Large intestine (tissue), 12 donors: ENCODE measurements around the gene CTRB2. TPM values are rescaled to one million over a fixed set of nuclear protein-coding genes. Genes with fewer than 3 reads are reported as not detected.

Source experiments
- DNase-seq, 2 donors: peaks; one replicate each; pipeline versions ENCODE4 v3.0.0 to v3.0.0-alpha.2; 2013
- H3K27ac ChIP-seq: one replicate; pipeline ENCODE4 v1.5.1; 2013; ENCODE audit warnings: low read length
- H3K27me3 ChIP-seq: 2 replicates; pipeline ENCODE4 v1.6.1; 2013; ENCODE audit warnings: low read length; ENCODE audit not compliant: control insufficient read depth, insufficient read depth
- H3K36me3 ChIP-seq: 2 replicates; pipeline ENCODE4 v1.6.1; 2013; ENCODE audit warnings: low read length; ENCODE audit not compliant: control insufficient read depth, insufficient read depth
- H3K4me1 ChIP-seq: one replicate; pipeline ENCODE4 v1.6.1; 2013; ENCODE audit warnings: low read length; ENCODE audit not compliant: control insufficient read depth, insufficient read depth
- H3K4me3 ChIP-seq: one replicate; pipeline ENCODE4 v1.5.1; 2013; ENCODE audit warnings: low read length
- H3K9me3 ChIP-seq: one replicate; pipeline ENCODE4 v1.6.1; 2013; ENCODE audit warnings: mild to moderate bottlenecking, low read depth, low read length, moderate library complexity; ENCODE audit not compliant: control insufficient read depth
- WGBS: methylation state at CpG from one replicate; pipeline ENCODE4 v1.1.5; 2013; ENCODE audit warnings: low lambda C conversion rate; ENCODE audit not compliant: insufficient coverage; 5-methylcytosine and 5-hydroxymethylcytosine counted together
- long read RNA-seq, 11 donors: transcript quantifications; one replicate each; lab custom pipeline, GENCODE V29; 2026
- polyA plus RNA-seq: library from polyadenylated mRNA; unstranded; fragments of 120-200 nt; gene quantifications from one replicate; pipeline ENCODE4 v1.2.1, GENCODE V29; 2013

The CTRB2 gene
- polyA plus RNA-seq, result not detected
- long read RNA-seq, donor 1, result 0 reads
- long read RNA-seq, donor 2, result 0 reads
- long read RNA-seq, donor 3, result 0 reads
- long read RNA-seq, donor 4, result 0 reads
- long read RNA-seq, donor 5, result 0 reads
- long read RNA-seq, donor 6, result 0 reads
- long read RNA-seq, donor 7, result 0 reads
- long read RNA-seq, donor 8, result 0 reads
- long read RNA-seq, donor 9, result 0 reads
- long read RNA-seq, donor 10, result 0 reads
- long read RNA-seq, donor 11, result 0 reads

DNA sequence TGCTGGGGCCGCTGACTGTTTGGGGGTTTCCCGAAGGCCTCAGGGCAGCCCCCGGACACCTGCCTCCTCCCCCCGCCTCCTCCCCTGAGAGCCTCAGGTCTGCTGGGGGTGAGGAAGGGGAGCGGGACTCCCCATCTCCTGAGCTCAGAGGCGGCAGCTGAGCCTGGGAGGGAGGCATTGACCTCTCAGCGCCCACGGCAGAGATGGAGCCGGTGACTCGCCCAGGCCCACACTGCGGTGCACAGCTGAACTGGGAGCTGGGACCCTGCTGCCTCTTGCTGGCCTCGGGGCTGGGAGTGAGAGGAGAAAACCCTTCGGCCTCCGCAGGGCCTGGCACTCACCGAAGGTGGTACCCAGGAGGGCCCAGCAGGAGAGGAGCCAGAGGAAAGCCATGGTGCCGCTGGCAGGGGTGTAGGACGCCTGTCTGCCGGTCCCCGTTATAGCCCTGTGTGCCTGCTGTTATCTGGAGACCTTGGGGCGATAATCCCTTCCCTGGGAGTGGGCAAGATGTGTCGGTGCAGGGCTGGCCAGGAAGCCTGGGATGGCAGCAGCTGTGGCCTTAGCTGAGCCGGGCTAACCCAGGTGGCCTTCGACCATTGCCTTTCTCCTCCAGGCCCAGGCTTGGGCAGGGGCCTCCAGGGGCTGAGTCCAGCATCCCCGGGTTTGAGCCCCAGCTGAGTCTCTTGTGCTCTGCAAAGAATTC lies at the start of gene CTRB2:
TSS of gene CTRB2 (minus strand) at position 413 of the 703 bp plus-strand sequence. CDS start at position 393, 20 bp downstream.
- H3K4me3 ChIP-seq, result no peak within 1 kb of the TSS

DNA sequence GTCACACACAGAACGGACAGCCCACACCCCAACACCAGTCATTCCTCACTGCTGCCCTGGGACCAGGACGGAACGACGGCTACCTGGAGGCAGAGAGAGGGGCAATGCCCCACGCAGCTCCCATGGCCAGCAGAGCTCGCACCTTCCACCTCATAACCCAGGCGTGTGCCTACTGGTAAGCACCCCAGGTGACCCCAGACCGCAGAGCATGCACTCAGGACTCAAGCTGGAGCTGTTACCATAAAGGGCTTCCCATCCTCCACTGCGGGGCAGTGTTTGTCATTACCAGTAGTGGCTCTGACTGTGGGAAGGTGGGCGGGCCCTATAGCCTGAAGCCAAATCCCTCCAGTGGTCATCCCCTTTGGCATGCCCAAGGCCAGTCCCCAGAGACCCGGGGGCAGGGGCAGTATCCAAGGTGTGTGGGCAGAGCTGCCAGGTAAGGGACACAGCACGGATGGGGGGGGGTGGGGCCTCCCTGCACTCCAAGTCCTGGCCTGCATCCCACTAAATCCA lies 49.2 kb upstream of the CTRB2 start:
- H3K4me1 ChIP-seq, result peaks cover 61% of the 10 kb centered on the region
- no peaks in the 10 kb centered on the region for H3K27me3 ChIP-seq
- H3K4me3 ChIP-seq, result no peak overlapping the region
- WGBS, result 67% methylated on average over 3 of the region's 12 CpGs
- peaks cover 3% of the 10 kb centered on the region for H3K36me3 ChIP-seq
- peak overlapping the region; percentile 58 for H3K27ac ChIP-seq
- peak in 1 of 2 donors; percentile 45 for DNase-seq
- H3K9me3 ChIP-seq, result no peaks in the 10 kb centered on the region

More for the DNA sequence above, at the start of gene CTRB2:
- no peaks in the 10 kb centered on the region for H3K36me3 ChIP-seq
- no peaks in the 10 kb centered on the region for H3K9me3 ChIP-seq
- DNase-seq, result no peak
- H3K27ac ChIP-seq, result no peak within 1 kb of the TSS
- no peaks in the 10 kb centered on the region for H3K4me1 ChIP-seq
- no peaks in the 10 kb centered on the region for H3K27me3 ChIP-seq
- WGBS, result no CpG with 5 or more reads among the region's 24 CpGs

DNA sequence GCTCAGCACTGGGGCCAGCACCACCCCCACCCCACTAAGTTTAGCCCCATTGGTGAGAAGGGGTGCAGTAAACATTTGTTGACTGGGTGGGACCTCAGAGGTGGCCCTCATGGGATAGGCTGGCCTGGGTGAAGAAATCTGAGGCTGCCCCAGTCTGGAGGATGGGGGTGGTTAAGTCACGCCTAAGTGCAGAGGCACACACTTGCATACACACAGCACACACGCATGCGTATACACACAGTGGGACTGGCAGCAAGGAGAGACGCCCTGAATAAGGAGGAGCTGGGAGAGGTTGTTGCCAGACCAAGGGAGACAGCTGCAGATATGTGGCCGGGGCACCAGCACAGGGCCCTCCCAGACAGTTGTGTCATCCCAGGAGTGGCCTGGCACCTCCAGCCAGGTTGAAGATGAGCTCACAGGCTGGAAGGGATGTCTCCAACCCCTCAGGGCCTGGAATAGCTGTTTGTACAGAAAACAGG lies 47.4 kb upstream of the CTRB2 start:
- Histone ChIP-seq H3K27me3 (no peaks in the 10 kb centered on the region), H3K9me3 (no peaks in the 10 kb centered on the region), H3K36me3 (peaks cover 3% of the 10 kb centered on the region), H3K4me3 (no peak overlapping the region), H3K27ac (peak overlapping the region; percentile 17), H3K4me1 (peaks cover 66% of the 10 kb centered on the region)
- WGBS, result no CpG with 5 or more reads among the region's 5 CpGs
- peak; percentile 50 to 58 for DNase-seq

DNA sequence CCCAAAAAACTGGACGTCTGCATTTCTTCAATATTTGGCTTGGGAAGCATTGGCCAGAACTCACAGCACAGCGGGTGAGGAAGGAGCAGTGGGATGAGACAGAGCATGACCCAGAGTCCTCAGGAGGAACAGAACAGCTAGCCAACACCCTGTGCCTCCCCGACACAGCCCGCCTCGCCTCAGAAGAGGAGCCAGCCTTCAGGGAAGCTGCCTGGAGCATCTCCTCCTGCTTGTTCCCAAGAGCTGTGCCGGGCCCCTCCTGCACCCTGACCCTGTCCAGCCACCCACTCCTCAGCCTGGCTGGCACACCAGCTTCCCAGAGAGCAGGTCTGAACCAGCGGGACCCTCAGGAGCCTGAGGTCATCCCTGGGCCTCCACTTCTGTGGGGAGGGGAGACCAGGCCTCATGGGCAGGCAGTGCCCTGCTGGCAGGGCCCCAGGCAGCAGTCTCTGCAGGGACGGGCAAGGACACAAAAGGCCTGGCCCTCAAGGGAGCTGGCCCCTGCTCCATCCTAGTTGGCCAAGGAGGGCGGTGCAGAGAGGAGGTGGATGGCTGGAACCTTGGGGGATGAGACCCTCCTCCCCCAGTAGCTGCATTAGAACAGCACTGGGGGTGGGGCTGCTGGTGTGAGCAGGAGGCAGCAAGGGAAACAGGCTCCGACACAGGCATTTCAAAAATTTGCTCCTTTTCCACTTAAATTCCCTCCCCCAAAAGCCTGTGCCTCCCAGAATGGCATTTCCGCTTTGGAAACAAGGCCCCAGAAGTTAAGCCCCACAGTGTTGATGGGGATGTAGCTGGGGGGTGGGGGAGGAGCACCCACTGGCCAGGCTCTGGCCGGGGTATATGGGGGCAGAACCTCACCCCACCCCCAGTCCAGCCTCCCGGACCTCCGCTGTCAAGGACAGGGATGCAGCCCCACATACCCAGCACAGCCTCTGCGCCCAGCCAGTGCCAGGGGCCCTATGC lies 46.3 kb upstream of the CTRB2 start:
- Histone ChIP-seq H3K36me3 (peaks cover 8% of the 10 kb centered on the region), H3K27me3 (no peaks in the 10 kb centered on the region), H3K27ac (peak overlapping the region; percentile 48), H3K9me3 (no peaks in the 10 kb centered on the region), H3K4me3 (no peak overlapping the region), H3K4me1 (peaks cover 73% of the 10 kb centered on the region)
- DNase-seq, result no peak
- WGBS, result no CpG with 5 or more reads among the region's 15 CpGs

DNA sequence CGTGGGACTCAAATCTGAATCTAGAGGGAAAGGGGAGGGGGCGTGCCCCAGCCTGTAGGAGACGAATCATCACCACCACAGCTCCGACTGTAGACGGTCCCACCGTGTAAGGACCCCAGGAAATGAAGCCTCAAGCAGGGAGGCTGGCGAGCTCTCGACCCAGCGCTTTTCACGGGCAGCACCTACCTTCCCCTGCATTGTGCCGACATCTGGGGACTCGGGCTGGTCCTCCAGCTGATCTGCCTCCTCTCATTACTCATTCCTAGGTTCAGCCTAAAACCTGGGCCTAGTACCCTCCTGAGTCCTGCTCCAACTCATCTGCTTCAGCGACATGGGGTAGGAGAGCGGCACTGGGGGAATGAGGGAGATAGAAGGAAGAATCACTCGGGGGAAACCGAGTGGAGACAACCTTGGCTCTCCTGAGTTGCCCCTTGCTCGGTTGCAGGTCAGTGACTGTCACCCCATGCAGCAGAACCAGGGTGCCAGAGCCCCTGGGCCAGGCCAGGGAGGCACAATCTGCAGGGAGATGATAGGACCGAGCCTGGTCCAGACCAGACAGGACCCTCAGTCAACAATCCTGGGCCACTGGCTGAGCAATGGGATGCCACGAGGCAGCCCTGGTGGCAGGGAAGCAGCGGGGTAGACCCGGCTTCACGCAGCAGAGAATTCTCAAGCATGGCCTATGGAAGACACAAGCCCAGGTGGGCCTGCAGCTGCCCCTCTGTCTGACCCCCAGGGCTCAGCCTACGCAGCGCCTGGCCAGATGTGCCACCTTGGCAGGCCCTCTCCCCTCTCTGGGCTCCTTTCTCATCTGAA lies 45.3 kb upstream of the CTRB2 start:
- peak overlapping the region; percentile 75 for H3K27ac ChIP-seq
- H3K4me3 ChIP-seq, result peak overlapping the region; percentile 23
- H3K9me3 ChIP-seq, result no peaks in the 10 kb centered on the region
- WGBS, result 79% methylated on average over 4 of the region's 24 CpGs
- peaks cover 8% of the 10 kb centered on the region for H3K36me3 ChIP-seq
- H3K4me1 ChIP-seq, result peaks cover 73% of the 10 kb centered on the region
- H3K27me3 ChIP-seq, result no peaks in the 10 kb centered on the region
- no peak for DNase-seq

DNA sequence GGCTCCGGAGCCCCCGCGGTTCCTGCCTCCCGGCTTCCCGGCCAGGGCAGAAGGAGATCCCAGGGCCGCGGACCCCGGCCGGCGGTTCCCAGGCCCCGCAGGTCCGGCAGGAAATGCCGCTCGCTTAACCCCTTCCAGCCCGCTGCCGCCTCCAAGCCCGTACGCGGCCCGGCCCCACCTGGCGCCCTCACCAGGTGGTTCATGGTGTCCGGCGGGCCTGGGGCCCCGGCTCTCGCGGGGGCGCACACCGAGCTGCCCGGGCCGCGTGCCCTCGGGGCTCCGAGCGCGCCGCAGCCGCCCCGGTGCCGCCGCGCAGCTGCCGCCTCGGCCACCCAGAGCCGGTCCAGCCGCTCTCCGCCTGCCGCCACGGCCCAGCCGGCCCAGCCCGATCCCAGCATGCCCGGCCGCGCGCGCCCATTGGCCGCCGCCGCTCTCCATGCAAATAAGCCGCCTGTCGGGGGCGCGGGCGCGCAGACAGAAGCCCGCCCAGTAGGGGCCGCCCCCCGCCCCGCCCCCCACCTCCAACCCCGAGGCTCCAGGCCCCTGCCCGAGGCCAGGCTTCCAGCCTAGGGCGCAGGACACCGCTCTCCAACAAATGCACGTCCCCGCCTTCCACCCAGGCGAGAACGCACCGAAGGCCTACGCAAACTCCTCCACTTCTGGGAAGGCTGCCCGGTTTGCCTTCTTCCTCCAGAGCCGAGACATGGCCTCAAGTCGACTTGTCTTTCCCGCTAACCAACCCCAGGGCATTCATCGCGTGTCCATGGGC lies 44.5 kb upstream of the CTRB2 start, which contains the start of gene BCAR1:
TSS of gene BCAR1 (minus strand) at position 345 of the 769 bp plus-strand sequence. CDS start at position 203, 142 bp downstream.
- Histone ChIP-seq H3K27ac (peak within 1 kb of the TSS; percentile 75), H3K36me3 (peaks cover 8% of the 10 kb centered on the region), H3K9me3 (no peaks in the 10 kb centered on the region), H3K4me1 (peaks cover 73% of the 10 kb centered on the region), H3K4me3 (peak within 1 kb of the TSS; percentile 70), H3K27me3 (no peaks in the 10 kb centered on the region)
- WGBS, result no CpG with 5 or more reads among the region's 84 CpGs
- DNase-seq, result peak; percentile 82 to 93

DNA sequence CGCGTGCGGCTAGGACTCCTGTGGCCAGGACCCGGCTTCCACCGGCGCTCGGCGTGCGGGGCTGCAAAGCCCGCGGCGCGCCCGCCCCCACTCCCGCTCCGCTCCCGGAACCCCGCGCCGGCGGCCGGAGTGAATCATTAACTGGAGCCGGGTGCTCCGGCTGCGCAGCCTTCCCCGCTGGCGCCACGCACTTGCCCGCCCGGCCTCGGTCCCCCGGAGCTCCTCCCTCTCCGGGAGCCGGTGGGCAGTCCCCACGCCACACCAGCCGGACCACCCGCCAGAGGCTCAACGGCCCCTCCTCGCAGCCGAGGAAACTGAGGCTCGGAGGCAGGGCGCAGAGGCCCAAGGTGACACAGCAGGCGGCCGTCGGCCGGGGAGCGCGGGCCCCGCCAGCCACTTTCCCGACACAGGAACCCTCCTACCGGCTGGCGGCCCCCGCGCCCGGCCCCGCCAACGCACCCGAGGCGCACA lies 43.9 kb upstream of the CTRB2 start:
- H3K9me3 ChIP-seq, result no peaks in the 10 kb centered on the region
- H3K4me1 ChIP-seq, result peaks cover 74% of the 10 kb centered on the region
- H3K36me3 ChIP-seq, result peaks cover 8% of the 10 kb centered on the region
- DNase-seq, result peak; percentile 70 to 88
- H3K27ac ChIP-seq, result peak overlapping the region; percentile 71
- peak overlapping the region; percentile 70 for H3K4me3 ChIP-seq
- no CpG with 5 or more reads among the region's 59 CpGs for WGBS
- no peaks in the 10 kb centered on the region for H3K27me3 ChIP-seq

DNA sequence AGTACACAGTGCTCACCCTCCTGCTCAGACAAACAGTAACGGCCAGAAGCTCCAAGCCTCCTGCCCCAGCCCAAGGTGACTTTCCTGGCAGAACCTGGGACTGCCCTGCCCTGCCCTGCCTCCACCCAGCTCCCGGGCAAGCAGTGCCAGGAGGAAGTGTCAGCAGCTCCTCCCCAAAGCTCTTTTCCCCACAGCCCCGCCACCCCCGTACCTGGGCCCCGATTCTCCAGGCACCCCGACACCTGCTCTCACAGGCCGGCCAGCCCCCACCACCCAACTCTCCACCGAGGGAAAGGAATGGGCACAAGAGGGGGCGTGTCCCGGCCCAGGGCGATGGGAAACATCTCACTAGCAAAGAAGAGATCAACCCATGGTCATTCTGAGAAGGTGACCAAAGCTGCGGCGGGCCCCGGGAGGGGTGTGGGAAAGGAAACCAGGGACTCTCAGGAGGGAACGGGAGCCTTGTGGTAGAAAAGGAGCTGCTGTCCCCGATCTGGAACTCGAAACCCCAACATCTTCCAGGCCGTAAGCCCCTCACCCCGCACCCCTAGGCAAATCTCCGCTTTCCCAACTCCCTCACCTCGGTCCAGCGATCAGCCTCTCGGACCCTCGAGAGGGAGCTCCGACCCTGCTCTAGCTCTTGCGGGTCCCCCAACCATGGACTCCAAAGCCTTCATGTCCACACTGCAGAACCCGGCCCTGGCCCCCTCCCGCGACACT lies 43.3 kb upstream of the CTRB2 start:
- no peaks in the 10 kb centered on the region for H3K9me3 ChIP-seq
- H3K4me3 ChIP-seq, result peak overlapping the region; percentile 70
- peaks cover 8% of the 10 kb centered on the region for H3K36me3 ChIP-seq
- no CpG with 5 or more reads among the region's 29 CpGs for WGBS
- peaks cover 79% of the 10 kb centered on the region for H3K4me1 ChIP-seq
- H3K27me3 ChIP-seq, result no peaks in the 10 kb centered on the region
- DNase-seq, result peak in 1 of 2 donors; percentile 53
- peak overlapping the region; percentile 71 for H3K27ac ChIP-seq
